Testis (tissue), 3 donors: ENCODE results near the gene FOXD4. TPM values are rescaled to one million over a fixed set of nuclear protein-coding genes. Genes with fewer than 3 reads are reported as not detected.
"Not testable (repeated sequence)": the region's sequence is repeated elsewhere in the genome, so short reads cannot be mapped to it uniquely, and the experiment has no call there.

Experiments
- DNase-seq: peaks from one replicate; pipeline ENCODE4 v3.0.0-alpha.2; 2019
- H3K27ac ChIP-seq, 2 donors: fragments of 200-600 bp; sonication (generic); one replicate each; pipeline ENCODE4 v1.5.1; 2019
- H3K27me3 ChIP-seq: fragments of 200-600 bp; sonication (generic); one replicate; pipeline ENCODE4 v1.5.1; 2019
- H3K36me3 ChIP-seq: fragments of 200-600 bp; sonication (generic); one replicate; pipeline ENCODE4 v1.5.1; 2017; ENCODE audit warnings: low read depth; ENCODE audit errors: missing control alignments
- H3K4me1 ChIP-seq: fragments of 200-600 bp; sonication (generic); one replicate; pipeline ENCODE4 v1.5.1; 2019
- H3K4me3 ChIP-seq, 2 donors: fragments of 200-600 bp; sonication (generic); one replicate each; pipeline ENCODE4 v1.5.1; 2017 to 2019
- H3K9me3 ChIP-seq: fragments of 200-600 bp; sonication (generic); one replicate; pipeline ENCODE4 v1.5.1; 2017
- WGBS, 2 donors: methylation state at CpG; one replicate each; pipeline ENCODE4 v1.1.5; 2018; 5-methylcytosine and 5-hydroxymethylcytosine counted together
- intact Hi-C: fragments of 100-400 bp; cut with DNase I; formaldehyde crosslinking; loops from one replicate; pipeline ENCODE4 v1.15.1; 2023; ENCODE audit warnings: low total_unique reads
- polyA plus RNA-seq: library from polyadenylated mRNA; stranded (reverse); fragments of 350-450 nt; fragmentation: Illumina TruSeq; extraction: RNeasy Lipid Tissue Mini Kit (QIAGEN cat#74804); gene quantifications from one replicate; pipeline ENCODE4 v1.2.3, GENCODE V29; 2014; ENCODE audit warnings: low read depth, low replicate concordance; ENCODE audit not compliant: insufficient read depth
- total RNA-seq, 2 donors: library from RNA; depleted of rRNA; stranded (reverse); fragments of >200 nt; gene quantifications; one replicate each; pipeline ENCODE4 v1.2.3, GENCODE V29; 2016

FOXD4 gene
- total and polyA plus RNA-seq, 3 donors from 2014 or later: 0.42 to 1.2 (median 0.50) TPM

GRCh38 chr9:110672-111071 is 7.5 kb downstream of the FOXD4 start:
- H3K4me1 ChIP-seq, H3K4me3 ChIP-seq, H3K36me3 ChIP-seq, intact Hi-C loops, H3K27me3 ChIP-seq, H3K27ac ChIP-seq, H3K9me3 ChIP-seq, DNase-seq: not testable (repeated sequence)
- WGBS, 2 donors: 25 to 37% methylated on average over 4 of the region's 4 CpGs

- 23 to 30% methylated on average over 7 of the region's 8 CpGs for WGBS, 2 donors
- H3K27me3 ChIP-seq, H3K9me3 ChIP-seq, intact Hi-C loops, DNase-seq, H3K27ac ChIP-seq, H3K4me3 ChIP-seq, H3K36me3 ChIP-seq, H3K4me1 ChIP-seq: not testable (repeated sequence)
Observed at GRCh38 chr9:109540-109939, 8.7 kb downstream of the FOXD4 start.

- DNase-seq, H3K27me3 ChIP-seq, H3K4me3 ChIP-seq, H3K9me3 ChIP-seq, H3K36me3 ChIP-seq, H3K4me1 ChIP-seq, H3K27ac ChIP-seq, intact Hi-C loops: not testable (repeated sequence)
- WGBS, 2 donors: 13% methylated on average over 18 to 22 of the region's 22 CpGs
Observed at GRCh38 chr9:108742-109495, 9.3 kb downstream of the FOXD4 start.

GRCh38 chr9:105991-106390 is 12.2 kb downstream of the FOXD4 start:
- H3K27me3 ChIP-seq, intact Hi-C loops, H3K4me3 ChIP-seq, DNase-seq, H3K4me1 ChIP-seq, H3K27ac ChIP-seq, H3K36me3 ChIP-seq, H3K9me3 ChIP-seq: not testable (repeated sequence)
- WGBS, 2 donors: 45 to 69% methylated on average over 8 of the region's 8 CpGs

- H3K9me3 ChIP-seq, H3K4me1 ChIP-seq, H3K4me3 ChIP-seq, DNase-seq, H3K36me3 ChIP-seq, H3K27me3 ChIP-seq, intact Hi-C loops, H3K27ac ChIP-seq: not testable (repeated sequence)
- 43 to 79% methylated on average over 9 of the region's 9 CpGs for WGBS, 2 donors
Observed at GRCh38 chr9:100430-100829, 17.8 kb downstream of the FOXD4 start.

- peak; percentile 59 for DNase-seq
- H3K4me1 ChIP-seq, H3K36me3 ChIP-seq, H3K27me3 ChIP-seq, H3K27ac ChIP-seq, intact Hi-C loops, H3K9me3 ChIP-seq, H3K4me3 ChIP-seq: not testable (repeated sequence)
- WGBS, 2 donors: 56 to 65% methylated on average over 6 of the region's 6 CpGs
Observed at GRCh38 chr9:99867-100266, 18.4 kb downstream of the FOXD4 start.

- 60 to 72% methylated on average over 3 of the region's 3 CpGs for WGBS, 2 donors
- DNase-seq, H3K4me3 ChIP-seq, H3K36me3 ChIP-seq, H3K9me3 ChIP-seq, H3K27me3 ChIP-seq, intact Hi-C loops, H3K4me1 ChIP-seq, H3K27ac ChIP-seq: not testable (repeated sequence)
Observed at GRCh38 chr9:98775-99174, 19.4 kb downstream of the FOXD4 start.

GRCh38 chr9:94992-95391 is 23.2 kb downstream of the FOXD4 start:
- peak; percentile 72 for DNase-seq
- H3K9me3 ChIP-seq, H3K4me3 ChIP-seq, H3K4me1 ChIP-seq, H3K27ac ChIP-seq, H3K36me3 ChIP-seq, H3K27me3 ChIP-seq, intact Hi-C loops: not testable (repeated sequence)
- WGBS, 2 donors: 78% methylated on average over 4 of the region's 4 CpGs; no CpG with 5 or more reads in 1 of the 2 donors

GRCh38 chr9:94323-94722 is 23.9 kb downstream of the FOXD4 start:
- H3K36me3 ChIP-seq, DNase-seq, H3K27ac ChIP-seq, intact Hi-C loops, H3K4me1 ChIP-seq, H3K27me3 ChIP-seq, H3K4me3 ChIP-seq, H3K9me3 ChIP-seq: not testable (repeated sequence)
- 52 to 60% methylated on average over 3 to 5 of the region's 5 CpGs for WGBS, 2 donors

- DNase-seq, intact Hi-C loops: not testable (repeated sequence)
Observed at GRCh38 chr9:93909-94308, 24.3 kb downstream of the FOXD4 start.

GRCh38 chr9:90851-91250 is 27.4 kb downstream of the FOXD4 start:
- intact Hi-C loops, DNase-seq, H3K27ac ChIP-seq, H3K4me1 ChIP-seq, H3K27me3 ChIP-seq, H3K4me3 ChIP-seq, H3K9me3 ChIP-seq, H3K36me3 ChIP-seq: not testable (repeated sequence)
- 67 to 68% methylated on average over 1 of the region's 1 CpG for WGBS, 2 donors

More at GRCh38 chr9:93909-94308, 24.3 kb downstream of the FOXD4 start:
- WGBS, 2 donors: 63 to 83% methylated on average over 3 to 4 of the region's 5 CpGs
- H3K4me1 ChIP-seq, H3K4me3 ChIP-seq, H3K9me3 ChIP-seq, H3K27ac ChIP-seq, H3K36me3 ChIP-seq, H3K27me3 ChIP-seq: not testable (repeated sequence)

GRCh38 chr9:88396-89037 is 29.7 kb downstream of the FOXD4 start:
- DNase-seq, intact Hi-C loops, H3K9me3 ChIP-seq, H3K4me3 ChIP-seq, H3K36me3 ChIP-seq, H3K27me3 ChIP-seq, H3K27ac ChIP-seq, H3K4me1 ChIP-seq: not testable (repeated sequence)
- WGBS, 2 donors: 7% methylated on average over 4 to 6 of the region's 11 CpGs
